GM12878 (cell line): ENCODE measurements around the gene ZBTB24. TPM values are rescaled to one million over a fixed set of nuclear protein-coding genes. Genes with fewer than 3 reads are reported as not detected.

ENCODE experiments used
- ATAC-seq: fragments of 200-7000 bp; cut with Tn5 transposase; 3 replicates; pipeline ENCODE4 v1.9.1; 2020; ENCODE audit warnings: mild to moderate bottlenecking, moderate library complexity
- BruUV-seq: library from RNA; stranded (reverse); fragments of 400-500 nt; replicated peaks from 2 replicates; lab custom pipeline; 2021; lab: Mats Ljungman, UMichigan
- CTCF ChIA-PET: fragments of 300-600 bp; sonication (Branson Sonifier 250); formaldehyde crosslinking; extraction: SDS; loops from one replicate; lab custom pipeline; 2021; ENCODE audit warnings: inconsistent platforms; lab: Yijun Ruan, JAX
- POLR2A ChIA-PET: fragments of 350-600 bp; formaldehyde crosslinking; extraction: SDS; loops from one replicate; lab custom pipeline; 2021; ENCODE audit warnings: inconsistent platforms; lab: Charles Lee
- RAD21 ChIA-PET: fragments of 300-600 bp; sonication (Branson Sonifier 250); formaldehyde crosslinking; loops from one replicate; lab custom pipeline; 2023; ENCODE audit warnings: antibody characterized with exemption; ENCODE audit not compliant: unreplicated experiment; lab: Charles Lee
- SMC1A ChIA-PET: fragments of 300-600 bp; sonication (Branson Sonifier 250); formaldehyde crosslinking; loops from one replicate; lab custom pipeline; 2023; ENCODE audit not compliant: unreplicated experiment, uncharacterized antibody; lab: Charles Lee
- DNase-seq: peaks from one replicate; pipeline ENCODE4 v3.0.0-alpha.2; 2011; ENCODE audit warnings: low read depth, low spot score
- FAIRE-seq: peaks from 3 replicates; lab custom pipeline; 2011; peaks lifted over from hg19 to GRCh38; lab: Jason Lieb, UNC
- H2AFZ ChIP-seq: 2 replicates; pipeline ENCODE4 v1.6.0; 2011; ENCODE audit warnings: low read depth, low read length, control low read depth; ENCODE audit not compliant: control insufficient read depth
- H3K27ac ChIP-seq: 2 replicates; pipeline ENCODE4 v1.5.1; 2011; ENCODE audit warnings: control low read depth; ENCODE audit not compliant: control insufficient read depth, insufficient read depth
- H3K27me3 ChIP-seq, 2 experiments: replicated peaks in 1 of 2; 2 replicates each; pipeline versions ENCODE4 v1.6.0 to v1.6.1; 2011; ENCODE audit warnings: low read length in 1 of 2; ENCODE audit not compliant: control insufficient read depth in 2 of 2, insufficient read depth in 2 of 2
- H3K36me3 ChIP-seq, 2 experiments: 2 replicates each; pipeline ENCODE4 v1.5.1; 2011; ENCODE audit warnings: low read length in 1 of 2; ENCODE audit not compliant: control insufficient read depth in 2 of 2, insufficient read depth in 2 of 2
- H3K4me1 ChIP-seq: 2 replicates; pipeline ENCODE4 v1.6.1; 2011; ENCODE audit warnings: mild to moderate bottlenecking, low read length, moderate library complexity, mixed read lengths; ENCODE audit not compliant: control insufficient read depth, insufficient read depth
- H3K4me2 ChIP-seq: 2 replicates; pipeline ENCODE4 v1.6.0; 2011; ENCODE audit warnings: control low read depth; ENCODE audit not compliant: control insufficient read depth, insufficient read depth
- H3K4me3 ChIP-seq: fragments of 200-600 bp; sonication (generic); 2 replicates; pipeline ENCODE4 v1.5.1; 2016
- H3K79me2 ChIP-seq: 2 replicates; pipeline ENCODE4 v1.6.0; 2011; ENCODE audit warnings: low read length; ENCODE audit not compliant: control insufficient read depth, insufficient read depth
- H3K9ac ChIP-seq: 2 replicates; pipeline ENCODE4 v1.8.0; 2011; ENCODE audit warnings: low read length, control low read depth, mixed read lengths; ENCODE audit not compliant: control insufficient read depth, insufficient read depth
- H3K9me3 ChIP-seq: replicated peaks from 3 replicates; pipeline ENCODE4 v1.5.1; 2011; ENCODE audit warnings: mild to moderate bottlenecking, low read length; ENCODE audit not compliant: control insufficient read depth, insufficient read depth
- H4K20me1 ChIP-seq: 2 replicates; pipeline ENCODE4 v1.6.0; 2011; ENCODE audit not compliant: control insufficient read depth, insufficient read depth
- ATF2 ChIP-seq: IDR thresholded peaks from 2 replicates; pipeline ENCODE4 v1.6.1; 2012; ENCODE audit warnings: low read length, inconsistent platforms
- BHLHE40 ChIP-seq, 2 experiments: fragments of 450-650 bp in 1 of 2; IDR thresholded peaks; 2 replicates each; pipeline ENCODE4 v1.6.1; 2011 to 2017; ENCODE audit warnings: low read depth in 2 of 2, borderline replicate concordance in 1 of 2, improper control_type of control experiment in 1 of 2, low read length in 1 of 2, mild to moderate bottlenecking in 1 of 2
- EED ChIP-seq: sonication (generic); IDR thresholded peaks from 2 replicates; pipeline ENCODE4 v1.6.1; 2016; ENCODE audit warnings: antibody characterized with exemption, low read depth
- GATAD2B ChIP-seq: fragments of 450-650 bp; conservative IDR thresholded peaks from 2 replicates; pipeline ENCODE4 v1.6.1; 2017; ENCODE audit warnings: low read depth, mild to moderate bottlenecking, moderate library complexity
- IRF3 ChIP-seq: fragments of 450-650 bp; IDR thresholded peaks from 2 replicates; pipeline ENCODE4 v1.6.1; 2014; ENCODE audit warnings: mild to moderate bottlenecking
- KAT2A ChIP-seq: conservative IDR thresholded peaks from 2 replicates; pipeline ENCODE4 v1.6.1; 2011; ENCODE audit warnings: low read depth, low read length; ENCODE audit not compliant: control insufficient read depth
- LARP7 ChIP-seq: fragments of 450-650 bp; IDR thresholded peaks from 2 replicates; pipeline ENCODE4 v1.6.1; 2017; ENCODE audit warnings: mild to moderate bottlenecking
- MEF2A ChIP-seq: IDR thresholded peaks from 2 replicates; pipeline ENCODE4 v1.6.1; 2011; ENCODE audit warnings: low read depth, mild to moderate bottlenecking, low read length, moderate library complexity; ENCODE audit not compliant: insufficient read depth
- NRF1 ChIP-seq: conservative IDR thresholded peaks from 2 replicates; pipeline ENCODE4 v1.6.1; 2011; ENCODE audit warnings: mild to moderate bottlenecking, low read depth, low read length, improper control_type of control experiment
- POLR2AphosphoS5 ChIP-seq: IDR thresholded peaks from 2 replicates; pipeline ENCODE4 v1.6.1; 2011; ENCODE audit warnings: mild to moderate bottlenecking, low read length, inconsistent platforms
- RAD51 ChIP-seq: fragments of 450-650 bp; IDR thresholded peaks from 2 replicates; pipeline ENCODE4 v1.6.1; 2016; ENCODE audit warnings: moderate library complexity, mild to moderate bottlenecking, inconsistent platforms
- RB1 ChIP-seq: fragments of 450-650 bp; formaldehyde crosslinking; IDR thresholded peaks from 2 replicates; pipeline ENCODE4 v1.6.1; 2017; ENCODE audit warnings: mild to moderate bottlenecking, borderline replicate concordance
- RUNX3 ChIP-seq: IDR thresholded peaks from 2 replicates; pipeline ENCODE4 v1.6.1; 2012; ENCODE audit warnings: low read length, inconsistent platforms
- SIN3A ChIP-seq: IDR thresholded peaks from 2 replicates; pipeline ENCODE4 v1.6.1; 2012; ENCODE audit warnings: low read depth, low read length, improper control_type of control experiment
- SMC3 ChIP-seq: IDR thresholded peaks from 2 replicates; pipeline ENCODE4 v1.6.1; 2011; ENCODE audit warnings: low read length, improper control_type of control experiment, borderline replicate concordance
- TCF3 ChIP-seq: IDR thresholded peaks from 2 replicates; pipeline ENCODE4 v1.6.1; 2012; ENCODE audit warnings: low read depth, mild to moderate bottlenecking, low read length, borderline replicate concordance; ENCODE audit not compliant: insufficient read depth
- WGBS: methylation state at CpG from one replicate; pipeline ENCODE4 v1.1.6; 2016; ENCODE audit warnings: low lambda C conversion rate; ENCODE audit not compliant: insufficient replicate concordance, insufficient coverage; ENCODE audit errors: missing lambda C conversion rate; 5-methylcytosine and 5-hydroxymethylcytosine counted together
- in situ Hi-C: fragments of 300-500 bp; cut with MboI; formaldehyde crosslinking; loops from 9 replicates; pipeline ENCODE4 v1.14.3; 2018; ENCODE audit warnings: mixed read lengths
- intact Hi-C: fragments of 100-400 bp; cut with micrococcal nuclease; formaldehyde crosslinking; loops from one replicate; pipeline ENCODE4 v1.14.2; 2022; ENCODE audit not compliant: unreplicated experiment
- polyA plus RNA-seq, 11 experiments: library from polyadenylated mRNA; depleted of rRNA in 4 of 11; unstranded in 6 of 11; stranded (reverse) in 5 of 11; fragments of >200 nt; fragmentation: Nextera tagmentation in 4 of 11; fragmentation: Illumina TruSeq in 1 of 11; extraction: Ambion mirVana in 4 of 11; extraction: Trizol in 1 of 11; gene quantifications; 1 replicate in 1 of 11; 2 replicates in 10 of 11; pipeline versions ENCODE4 v1.2.1 to v1.2.3, GENCODE V29; 2011 to 2016; ENCODE audit warnings: inconsistent platforms in 2 of 11, missing spikeins in 2 of 11, low read depth in 1 of 11
- total RNA-seq, 4 experiments: library from RNA; depleted of rRNA in 3 of 4; stranded (reverse); fragments of >200 nt in 3 of 4; fragmentation: Illumina TruSeq in 1 of 4; extraction: Trizol in 1 of 4; gene quantifications; 2 replicates each; pipeline versions ENCODE4 v1.2.1 to v1.2.3, GENCODE V29; 2013 to 2021

Gene ZBTB24
- total and polyA plus RNA-seq, 10 of the 15 experiments (the other 5 are each of a cell fraction or from before 2014, with no cell fraction given), result 2.9 to 17.7 (median 8.5) TPM

GRCh38 chr6:109491207-109491938, 8.4 kb upstream of the ZBTB24 start:
- no peaks in the 10 kb centered on the region for H3K79me2 ChIP-seq
- H2AFZ ChIP-seq, result peak overlapping the region; percentile 5; the same call in 1 of the 2 replicates
- in situ Hi-C loops (no loop called here), intact Hi-C loops (no loop called here)
- DNase-seq (no peak), FAIRE-seq (no peak)
- H3K36me3 ChIP-seq, result no peaks in the 10 kb centered on the region
- ChIA-PET CTCF (interaction anchor here (0.6 to 1.4 kb wide), 5 partner anchors 9 to 1009 kb away, joined by 3 to 5 read pairs (median 4); no protein-coding TSS in a partner anchor), POLR2A (interaction anchor here (0.6 to 1.7 kb wide), 8 partner anchors 31 to 840 kb away, joined by 3 to 10 read pairs (median 5); partner anchors contain the start of gene MICAL1)
- no peak overlapping the region for H3K27ac ChIP-seq
- no peaks in the 10 kb centered on the region for H3K4me1 ChIP-seq
- H4K20me1 ChIP-seq, result no peaks in the 10 kb centered on the region
- no peak overlapping the region for H3K9ac ChIP-seq
- no peak for TF ChIP-seq EED
- no peak for TF ChIP-seq IRF3
- TF ChIP-seq BHLHE40 (IDR thresholded peaks at IDR 0.05; ENCODE audit: borderline replicate concordance in 1 of 2, low read depth in 2 of 2, low read length in 1 of 2), result 0 out of 4 replicates have a peak, but pooled peaks of 1 of the 2 experiments have one; percentile 11
- TF ChIP-seq LARP7, result no peak
- no peak for TF ChIP-seq SMC3
- TF ChIP-seq GATAD2B, result no peak
- TF ChIP-seq RAD51, result no peak
- TF ChIP-seq RUNX3, result peak; percentile 69
- no peak for TF ChIP-seq RB1
- TF ChIP-seq ATF2, result 0 out of 2 replicates have a peak, but pooled peaks have one; percentile 63
- TF ChIP-seq POLR2AphosphoS5, result no peak
- TF ChIP-seq SIN3A, result no peak
- no peak for TF ChIP-seq NRF1
- TF ChIP-seq KAT2A, result no peak
- TF ChIP-seq MEF2A, result no peak
- TF ChIP-seq TCF3, result no peak
- TF ChIP-seq, all 136 proteins: peak for 3
- ATAC-seq, result peak; percentile 89
- no peaks in the 10 kb centered on the region; a peak in 1 of 4 replicates for H3K27me3 ChIP-seq
- SMC1A ChIA-PET, result interaction anchor here (0.9 to 2.5 kb wide), 12 partner anchors 12 to 202 kb away, joined by 3 to 12 read pairs (median 4); partner anchors contain the start of genes MICAL1, PPIL6 and SMPD2
- 15% methylated on average over 5 of the region's 5 CpGs for WGBS
- H3K4me2 ChIP-seq, result no peak overlapping the region
- RAD21 ChIA-PET, result interaction anchor here (0.7 to 2.0 kb wide), 12 partner anchors 9 to 1042 kb away, joined by 3 to 7 read pairs (median 4); partner anchors contain the start of genes AK9 and FIG4
- H3K4me3 ChIP-seq, result no peak overlapping the region
- H3K9me3 ChIP-seq, result no peaks in the 10 kb centered on the region
- BruUV-seq, result no TSS peak
